IPS-11a (cell line): ENCODE results near the gene SEMA6D.

Source experiments
- H3K4me3 ChIP-seq: one replicate; pipeline ENCODE4 v1.5.1; 2013; ENCODE audit warnings: low read depth, low read length, control low read depth

The SEMA6D gene

DNA sequence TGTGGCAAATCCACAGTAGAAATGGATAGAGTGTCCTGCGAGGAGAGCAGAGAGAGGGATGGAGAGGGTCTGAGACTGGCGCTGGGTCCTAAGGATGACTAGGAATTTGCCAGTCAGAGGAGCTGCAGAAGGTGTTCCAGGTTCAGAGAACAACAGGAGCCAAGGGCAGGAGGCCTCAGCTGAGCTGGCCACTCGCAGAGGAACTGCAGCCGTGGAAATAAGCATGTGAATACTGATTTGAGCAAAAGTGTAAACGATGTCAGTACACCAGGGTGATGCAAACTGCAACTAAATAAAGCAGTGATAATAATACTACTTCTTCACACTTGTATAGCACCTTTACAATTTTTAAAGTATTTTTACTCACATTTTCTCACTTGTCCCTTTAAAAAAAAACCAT, 24.6 kb downstream of the SEMA6D start:
- no peak overlapping the region for H3K4me3 ChIP-seq

DNA sequence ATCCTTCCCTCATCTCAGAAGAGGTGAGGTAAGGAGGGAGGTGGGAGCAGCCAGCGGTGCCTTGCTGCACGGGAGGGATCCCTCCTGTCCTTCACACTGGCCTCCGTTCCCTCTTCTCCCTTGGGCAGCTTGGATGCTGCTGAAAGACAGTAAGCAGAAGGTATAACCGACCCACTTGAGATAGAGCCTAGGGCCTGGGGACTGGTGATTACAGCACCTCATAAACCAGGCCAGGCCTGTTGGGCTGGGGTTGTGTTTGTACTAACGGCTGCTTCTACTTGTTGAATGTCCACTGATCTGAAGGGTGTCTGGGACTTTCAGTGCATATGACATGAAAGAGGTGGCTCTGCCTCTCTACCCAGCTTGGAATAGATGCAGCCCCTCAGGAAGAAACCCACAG, 25.0 kb downstream of the SEMA6D start:
- H3K4me3 ChIP-seq: no peak overlapping the region

DNA sequence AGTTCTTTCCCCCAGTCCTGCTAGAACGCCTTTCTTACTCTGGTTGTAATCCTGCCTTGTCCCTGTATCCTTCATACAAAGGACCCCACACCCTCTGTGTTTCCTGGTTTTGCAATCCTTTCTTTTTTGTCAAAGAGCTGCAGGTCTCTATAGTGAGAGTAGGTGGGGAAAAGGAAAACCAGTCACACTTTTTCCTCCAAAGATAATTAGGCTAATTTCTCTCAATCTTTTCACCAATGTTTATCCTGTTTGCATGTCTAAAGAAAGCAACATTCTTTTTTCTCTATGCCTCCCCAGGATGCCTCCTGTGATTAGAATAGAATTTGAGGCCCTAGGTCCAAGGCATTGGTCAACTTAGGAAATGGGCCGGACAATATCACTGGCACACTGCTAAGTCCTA, 25.4 kb downstream of the SEMA6D start:
- no peak overlapping the region for H3K4me3 ChIP-seq

DNA sequence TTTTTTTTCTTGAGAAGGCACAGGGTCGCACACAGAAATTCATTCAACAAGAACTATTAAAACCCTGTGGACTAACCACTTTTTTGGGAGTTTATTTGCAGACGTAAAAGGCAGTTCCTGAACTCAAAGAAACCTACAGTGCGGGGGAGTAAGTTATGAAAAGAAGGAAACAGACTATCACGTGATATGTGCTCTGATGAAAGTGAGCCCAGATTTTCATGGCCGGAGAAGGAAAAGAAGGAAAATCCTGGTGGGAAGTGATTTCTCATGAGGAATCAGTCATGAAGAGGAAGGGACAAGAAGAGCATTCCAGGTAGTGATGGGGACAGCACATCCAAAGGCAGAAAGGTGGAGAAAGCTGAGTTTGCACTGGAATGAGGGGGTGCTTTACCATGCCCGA, 26.1 kb downstream of the SEMA6D start:
- no peak overlapping the region for H3K4me3 ChIP-seq

DNA sequence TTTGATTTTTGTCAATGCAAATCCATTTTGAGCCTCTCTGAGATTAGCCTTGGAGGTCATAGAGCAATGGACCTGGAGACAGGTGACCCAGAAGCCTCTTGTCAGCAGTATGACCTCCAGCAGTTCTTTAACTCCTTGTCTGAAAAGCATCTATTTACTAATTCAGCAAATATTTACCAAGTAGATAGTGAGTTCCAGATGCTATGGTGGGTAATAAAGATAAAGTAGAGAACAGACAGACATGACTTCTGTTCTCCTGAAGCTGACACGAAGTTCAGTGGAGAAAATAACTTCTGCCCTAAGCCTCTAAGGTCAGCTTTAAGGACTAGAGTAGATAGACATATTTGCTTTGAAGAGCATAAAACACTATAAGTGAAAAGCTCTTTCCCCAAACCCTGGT, 26.6 kb downstream of the SEMA6D start:
- H3K4me3 ChIP-seq: no peak overlapping the region

DNA sequence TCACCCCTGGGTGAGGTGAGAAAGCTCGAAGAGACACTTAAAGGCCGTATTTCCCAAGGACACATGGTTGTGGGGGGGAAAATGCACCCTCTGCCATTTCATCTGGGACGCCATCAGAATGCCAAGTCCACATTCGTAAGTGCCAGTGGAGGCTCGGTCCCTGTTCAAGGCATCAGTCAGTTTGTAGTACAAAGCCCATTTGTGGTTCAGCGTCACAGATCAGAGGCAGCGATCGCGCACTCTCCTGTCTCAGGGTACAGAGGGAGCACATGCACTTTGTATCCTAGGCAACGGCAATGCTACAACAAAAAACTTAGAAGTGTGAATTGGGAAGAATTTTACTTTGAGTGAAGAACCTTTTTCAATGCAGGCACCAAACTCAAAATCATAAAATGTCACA, 27.2 kb downstream of the SEMA6D start:
- H3K4me3 ChIP-seq: no peak overlapping the region

DNA sequence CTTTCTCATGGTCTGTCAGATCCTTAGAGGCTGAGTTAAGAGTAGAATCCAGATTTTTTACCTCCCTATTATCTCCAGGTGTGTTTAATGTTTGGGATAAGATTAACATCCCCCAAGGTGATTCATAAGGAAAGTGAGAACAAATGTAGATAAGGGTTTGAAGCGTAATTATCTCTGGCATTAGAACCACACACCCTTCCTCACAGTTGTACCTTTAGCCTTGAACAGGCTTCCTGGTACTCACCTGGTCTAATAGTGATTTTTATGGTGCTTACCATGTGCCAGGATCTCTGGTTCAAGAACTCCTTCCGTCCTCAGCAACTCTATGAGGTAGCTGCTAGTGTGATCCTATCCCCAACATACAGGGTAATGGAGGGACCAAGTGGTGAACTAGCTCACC, 27.7 kb downstream of the SEMA6D start:
- H3K4me3 ChIP-seq: no peak overlapping the region

DNA sequence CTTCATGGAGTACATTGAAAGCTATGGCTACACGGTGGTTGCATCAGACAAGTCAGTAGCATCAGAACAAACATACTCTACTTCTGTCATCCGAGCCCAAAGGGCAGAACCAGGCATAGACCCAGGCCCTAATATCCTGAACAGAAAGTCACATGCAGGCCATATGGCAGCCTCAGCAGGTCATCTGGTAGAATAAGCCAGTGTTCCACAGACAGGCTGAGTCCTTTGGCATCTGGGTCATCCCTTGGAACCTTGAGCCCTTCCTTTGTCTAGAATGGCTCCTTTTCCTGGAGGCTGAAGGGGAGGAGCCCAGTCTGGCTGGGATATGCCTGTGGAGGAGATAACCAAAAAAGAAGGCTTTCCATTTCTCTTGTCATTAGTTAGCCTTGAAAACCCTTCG, 29.2 kb downstream of the SEMA6D start:
- H3K4me3 ChIP-seq: no peak overlapping the region

DNA sequence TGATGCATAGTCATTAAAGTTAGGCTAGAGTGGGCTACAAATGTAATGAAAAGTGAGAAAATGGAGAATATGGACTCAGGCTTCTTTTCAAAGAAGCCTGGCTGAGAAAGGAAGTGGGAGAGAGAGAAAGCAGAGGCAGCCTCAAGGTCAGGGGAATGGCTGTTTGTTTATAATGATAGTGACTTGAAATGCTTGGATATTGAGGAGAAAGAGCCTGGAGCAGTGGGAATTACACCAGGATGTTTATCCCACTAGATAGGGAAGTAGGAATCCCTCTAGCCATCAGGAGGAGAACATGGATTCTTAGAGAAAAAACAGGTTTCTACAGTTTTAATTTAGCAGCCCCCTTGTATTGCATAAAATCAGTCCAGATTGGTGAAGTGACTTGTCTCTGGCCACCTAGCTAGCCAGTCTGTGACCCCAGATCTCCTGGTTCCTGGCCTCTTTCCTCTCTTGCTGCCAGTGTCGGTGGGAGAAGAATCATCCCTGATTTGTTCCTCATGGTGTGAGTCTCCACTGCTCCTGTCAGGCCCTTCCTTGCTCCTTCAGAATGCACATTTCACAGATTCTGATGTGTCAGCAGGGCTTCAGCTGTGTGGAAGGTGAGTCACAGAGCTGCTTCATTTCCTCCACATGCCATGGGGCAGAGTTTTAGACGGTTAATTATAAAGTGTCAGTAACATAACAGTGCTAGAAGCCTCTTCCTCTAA, 32.9 kb downstream of the SEMA6D start:
- no peak overlapping the region for H3K4me3 ChIP-seq

DNA sequence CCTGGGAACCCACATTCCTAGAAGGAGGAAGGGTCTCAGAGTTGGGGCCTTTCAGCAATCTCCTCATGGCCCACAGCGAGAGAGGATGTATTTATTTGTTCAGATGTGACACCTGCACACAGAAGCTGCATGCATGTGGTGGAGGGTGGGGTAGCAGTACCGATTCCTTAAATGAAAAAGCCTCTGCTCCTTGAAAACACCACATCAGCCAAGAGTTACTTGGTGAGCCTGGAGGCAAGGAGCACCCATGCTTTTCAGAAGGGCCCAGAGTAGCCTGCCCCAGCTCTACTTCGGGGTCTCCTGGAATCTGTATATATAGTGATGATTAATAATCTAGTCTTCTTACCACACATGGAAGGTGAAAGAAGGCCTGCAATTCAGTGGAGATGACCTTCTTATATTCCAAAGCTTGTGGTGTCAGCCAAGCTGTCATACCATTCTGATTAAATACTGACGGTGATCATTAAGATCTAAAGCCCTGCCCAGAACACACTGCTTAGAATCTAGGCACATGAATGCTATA, 33.5 kb downstream of the SEMA6D start:
- H3K4me3 ChIP-seq: no peak overlapping the region

DNA sequence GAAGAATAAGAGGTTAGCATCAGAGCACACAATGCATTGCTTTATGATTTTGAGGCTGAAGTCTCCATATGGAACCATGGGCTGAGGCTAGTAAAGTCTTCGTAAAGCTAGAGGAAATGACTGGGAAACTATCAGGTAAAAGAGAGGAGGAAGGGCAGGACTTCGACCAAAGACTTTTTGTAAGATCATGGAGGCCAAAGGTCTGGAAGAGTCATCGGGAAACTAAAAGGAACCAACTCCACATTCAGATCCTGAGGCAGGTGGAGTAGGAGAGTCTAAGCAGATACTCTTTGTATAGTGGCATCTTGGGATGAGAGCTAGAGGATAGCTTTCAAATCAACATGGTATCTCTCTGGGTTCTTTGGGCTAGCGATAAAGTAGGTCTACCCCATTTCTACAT, 36.3 kb downstream of the SEMA6D start:
- H3K4me3 ChIP-seq: no peak overlapping the region

DNA sequence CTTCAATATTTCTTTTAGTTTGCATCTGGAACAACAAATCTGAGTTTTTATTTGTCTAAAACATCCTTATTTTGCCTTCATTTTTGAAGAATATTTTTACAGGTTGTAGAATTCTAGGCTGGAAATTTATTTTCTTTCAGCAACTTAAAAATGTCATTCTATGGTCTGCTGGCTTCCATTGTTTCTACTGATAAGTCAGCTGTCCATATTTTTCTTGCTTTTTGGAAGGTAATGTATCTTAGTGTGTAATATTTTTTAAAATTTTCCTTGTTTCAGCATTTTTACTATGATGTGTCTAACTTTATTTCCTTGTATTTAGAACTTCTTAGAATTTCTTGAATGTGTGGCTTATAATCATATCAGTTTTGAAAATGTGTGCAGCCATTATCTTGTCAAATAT, 37.0 kb downstream of the SEMA6D start:
- H3K4me3 ChIP-seq: no peak overlapping the region

DNA sequence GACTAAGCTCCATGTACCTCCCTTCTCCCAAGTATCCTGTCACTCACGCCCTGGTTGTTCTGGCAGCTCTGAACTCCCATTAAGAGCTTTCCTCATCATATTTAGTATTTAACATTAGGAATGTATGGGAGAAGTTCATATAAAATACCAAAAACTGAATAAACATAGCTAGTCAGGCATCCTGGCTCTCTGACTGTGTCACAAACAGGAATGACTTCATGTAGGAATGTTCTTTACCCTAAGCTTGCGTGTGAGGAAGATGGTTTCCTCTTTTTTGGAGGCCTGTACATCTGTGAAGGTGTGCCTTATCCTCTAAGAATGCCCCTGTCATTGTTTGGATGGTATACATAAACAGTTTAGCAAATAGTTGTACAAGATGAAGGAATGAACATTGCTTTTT, 38.6 kb downstream of the SEMA6D start:
- H3K4me3 ChIP-seq: no peak overlapping the region

DNA sequence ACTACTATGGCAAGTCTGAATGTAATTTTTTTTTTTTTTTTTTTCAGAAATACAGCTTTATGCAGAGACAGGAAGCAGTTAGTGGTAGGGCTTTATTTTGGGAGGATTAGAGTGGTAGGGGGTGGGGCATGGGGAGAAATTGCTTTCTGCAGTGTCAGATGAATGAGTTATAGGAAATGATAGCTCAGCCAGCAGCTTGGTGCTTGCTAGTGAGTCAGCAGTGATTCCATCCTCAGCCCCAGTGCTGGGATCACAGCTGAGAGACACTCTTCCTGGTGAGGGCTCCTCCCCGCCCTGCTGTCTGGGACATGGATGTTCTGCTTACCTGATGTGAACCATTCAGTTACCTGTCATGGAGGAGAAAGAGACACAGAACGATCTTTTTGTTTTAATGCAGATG, 39.6 kb downstream of the SEMA6D start:
- H3K4me3 ChIP-seq: no peak overlapping the region

DNA sequence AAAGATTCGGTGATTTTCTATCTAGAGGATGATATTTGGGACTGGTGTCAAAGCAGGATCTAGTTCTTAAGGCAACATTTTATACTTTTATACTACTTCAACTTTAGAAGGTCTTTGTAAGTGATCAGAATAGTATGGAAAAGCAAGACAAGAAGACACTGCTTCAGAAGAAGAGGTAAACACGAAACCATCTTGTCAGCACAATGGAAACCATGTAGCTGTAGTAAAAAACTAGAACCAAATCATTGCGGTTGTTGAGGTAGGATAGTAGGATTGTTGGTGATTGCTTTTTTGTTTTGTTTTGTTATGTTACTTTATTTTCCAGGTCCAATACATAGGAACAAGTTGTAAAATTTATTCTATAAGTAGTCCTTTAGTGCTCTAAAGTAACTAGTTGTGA, 40.0 kb downstream of the SEMA6D start:
- H3K4me3 ChIP-seq: no peak overlapping the region

DNA sequence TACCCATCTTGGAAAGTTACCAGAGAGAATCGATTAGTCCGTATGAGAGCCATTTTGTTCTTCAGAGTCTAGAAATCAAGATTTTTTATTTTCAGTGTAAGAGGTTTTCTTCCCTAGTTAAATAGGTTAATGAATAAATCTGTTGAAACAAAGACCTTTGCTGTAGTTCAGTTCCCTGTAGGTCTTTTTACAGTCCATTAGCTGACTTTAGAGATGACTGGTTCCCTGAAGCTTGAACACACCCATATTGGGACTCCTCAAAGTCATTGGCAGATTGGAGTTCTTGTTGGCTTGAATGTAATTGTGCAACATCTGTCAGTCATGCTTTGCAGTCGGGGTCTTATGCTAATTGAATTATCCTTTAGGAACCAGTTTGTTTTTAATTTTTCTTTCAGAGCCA, 45.3 kb downstream of the SEMA6D start:
- H3K4me3 ChIP-seq: no peak overlapping the region

DNA sequence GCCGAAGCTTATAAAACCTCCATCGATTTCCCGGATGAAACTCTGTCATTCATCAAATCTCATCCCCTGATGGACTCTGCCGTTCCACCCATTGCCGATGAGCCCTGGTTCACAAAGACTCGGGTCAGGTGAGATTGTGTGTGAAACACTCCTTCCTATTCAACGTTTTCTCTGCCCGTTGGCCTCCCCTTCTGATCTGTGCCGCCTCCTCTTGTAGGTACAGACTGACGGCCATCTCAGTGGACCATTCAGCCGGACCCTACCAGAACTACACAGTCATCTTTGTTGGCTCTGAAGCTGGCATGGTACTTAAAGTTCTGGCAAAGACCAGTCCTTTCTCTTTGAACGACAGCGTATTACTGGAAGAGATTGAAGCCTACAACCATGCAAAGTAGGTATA, 47.4 kb downstream of the SEMA6D start:
- H3K4me3 ChIP-seq: no peak overlapping the region

DNA sequence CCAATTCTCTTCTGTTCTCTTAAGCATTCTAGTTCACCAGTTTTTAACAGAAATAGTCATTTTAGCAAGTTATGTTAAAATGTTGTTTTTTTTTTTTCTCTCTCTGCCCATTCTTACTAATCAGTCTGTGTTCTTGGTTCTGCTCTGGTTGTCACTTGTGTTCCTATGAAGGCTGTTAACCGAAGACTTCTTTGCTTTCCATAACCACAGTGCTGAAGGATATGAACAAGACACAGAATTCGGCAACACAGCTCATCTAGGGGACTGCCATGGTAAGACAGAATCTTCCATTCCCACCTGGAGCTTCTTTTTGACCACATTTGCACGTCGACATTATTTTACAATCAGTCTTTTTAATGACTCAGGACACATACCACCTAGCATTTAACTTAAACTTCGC, 49.1 kb downstream of the SEMA6D start:
- no peak overlapping the region for H3K4me3 ChIP-seq

DNA sequence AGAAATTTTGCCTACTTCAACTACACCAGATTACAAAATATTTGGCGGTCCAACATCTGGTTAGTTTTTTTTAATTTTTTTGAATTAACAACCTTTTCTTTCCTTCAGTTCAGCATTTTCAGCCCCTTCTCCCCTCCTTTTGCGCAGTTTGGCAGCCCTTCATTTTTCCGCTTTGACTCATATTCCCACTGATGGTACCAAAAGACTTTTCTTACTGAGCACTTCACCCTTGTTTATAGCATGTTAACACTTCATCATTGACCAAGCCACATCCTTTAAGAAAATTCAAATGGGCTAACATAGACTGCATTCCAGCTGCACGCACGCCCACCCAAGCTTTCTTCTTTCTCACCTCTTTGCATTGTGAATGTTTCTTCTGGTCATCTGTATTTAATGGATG, 49.7 kb downstream of the SEMA6D start:
- no peak overlapping the region for H3K4me3 ChIP-seq

DNA sequence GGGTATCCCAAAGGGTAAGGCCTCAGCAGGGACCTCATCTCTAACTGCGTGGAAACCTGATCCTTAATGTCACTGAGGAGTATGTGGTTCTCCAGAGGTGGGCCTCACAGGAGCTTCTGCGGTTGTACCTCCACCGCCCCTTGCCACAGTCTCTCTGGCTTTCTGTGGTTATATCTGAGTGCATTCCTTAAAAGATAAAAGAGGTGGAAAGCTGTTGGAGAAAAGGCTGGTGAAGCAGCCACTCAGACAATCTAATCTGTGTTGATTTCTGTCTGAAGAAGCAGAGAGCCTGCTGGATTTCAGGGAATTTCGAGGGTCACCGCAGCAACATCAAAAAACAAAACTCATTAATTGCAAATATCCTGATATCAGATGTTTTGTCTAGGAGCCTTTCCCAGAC, 51.4 kb downstream of the SEMA6D start:
- no peak overlapping the region for H3K4me3 ChIP-seq

DNA sequence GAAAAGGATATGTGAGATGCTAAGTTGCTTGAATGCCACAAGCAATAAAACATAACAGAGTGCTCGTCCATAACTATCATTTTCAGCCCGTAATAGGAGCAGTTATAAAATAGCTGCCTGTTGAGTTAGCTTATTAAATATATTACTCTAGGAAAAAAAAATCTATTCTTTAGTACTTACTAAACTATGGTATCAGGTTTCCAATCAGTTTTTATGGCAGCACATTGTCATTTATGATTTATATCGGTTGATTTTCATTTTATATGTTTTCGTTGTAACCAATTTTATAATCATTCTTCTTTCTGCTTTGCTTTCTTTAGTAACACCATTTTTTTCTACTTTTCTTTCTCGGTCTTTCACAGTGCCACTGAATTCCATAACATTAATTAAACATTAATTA, 51.9 kb downstream of the SEMA6D start:
- H3K4me3 ChIP-seq: no peak overlapping the region

DNA sequence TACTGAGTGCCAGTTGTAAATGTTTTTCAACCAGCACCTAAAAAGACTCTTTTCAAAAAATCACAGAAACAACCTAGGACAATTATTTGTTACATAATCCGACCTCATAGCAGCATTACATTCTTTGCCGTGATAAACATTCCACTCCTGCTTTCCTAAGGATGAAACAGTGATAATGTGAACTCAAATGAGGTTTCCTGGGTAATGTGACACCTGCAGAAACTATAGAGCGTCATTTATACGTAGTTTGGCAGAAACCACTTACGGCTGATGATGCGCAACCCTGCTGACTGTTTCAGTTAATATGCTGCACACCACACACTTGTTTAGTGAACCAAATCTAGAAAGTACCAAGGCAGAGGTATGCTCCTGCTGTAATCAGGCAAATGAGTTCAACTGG, 55.8 kb downstream of the SEMA6D start:
- H3K4me3 ChIP-seq: no peak overlapping the region

DNA sequence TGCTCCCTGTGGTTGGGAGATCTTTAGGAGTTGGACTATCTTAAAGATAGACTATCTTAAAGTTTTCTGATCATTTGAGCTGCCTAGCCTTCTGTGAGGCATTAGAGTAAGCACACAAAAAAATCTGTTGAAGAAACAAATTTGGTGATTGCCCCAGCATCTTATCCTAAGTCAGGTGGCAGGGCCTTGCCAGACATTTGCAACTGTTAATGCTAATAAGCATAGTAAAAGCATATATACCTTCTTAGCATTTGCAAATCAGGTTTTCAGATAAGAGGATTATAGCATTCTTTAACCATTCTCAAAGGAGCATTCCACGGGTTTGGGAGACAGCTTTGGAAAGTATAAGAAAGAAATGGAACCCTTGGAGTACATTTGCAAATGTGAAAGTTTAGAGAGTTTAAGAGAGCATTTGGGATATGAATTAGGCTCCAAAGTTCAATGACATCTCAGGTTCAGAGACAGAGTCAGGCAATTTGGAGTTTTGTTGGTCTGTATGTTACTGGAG, 61.0 kb downstream of the SEMA6D start:
- H3K4me3 ChIP-seq: no peak overlapping the region
